ENCODE data around the gene PSMB11.
"Not testable (repeated sequence)": the region's sequence is repeated elsewhere in the genome, so short reads cannot be mapped to it uniquely, and the experiment has no call there.

PSMB11 gene

DNA sequence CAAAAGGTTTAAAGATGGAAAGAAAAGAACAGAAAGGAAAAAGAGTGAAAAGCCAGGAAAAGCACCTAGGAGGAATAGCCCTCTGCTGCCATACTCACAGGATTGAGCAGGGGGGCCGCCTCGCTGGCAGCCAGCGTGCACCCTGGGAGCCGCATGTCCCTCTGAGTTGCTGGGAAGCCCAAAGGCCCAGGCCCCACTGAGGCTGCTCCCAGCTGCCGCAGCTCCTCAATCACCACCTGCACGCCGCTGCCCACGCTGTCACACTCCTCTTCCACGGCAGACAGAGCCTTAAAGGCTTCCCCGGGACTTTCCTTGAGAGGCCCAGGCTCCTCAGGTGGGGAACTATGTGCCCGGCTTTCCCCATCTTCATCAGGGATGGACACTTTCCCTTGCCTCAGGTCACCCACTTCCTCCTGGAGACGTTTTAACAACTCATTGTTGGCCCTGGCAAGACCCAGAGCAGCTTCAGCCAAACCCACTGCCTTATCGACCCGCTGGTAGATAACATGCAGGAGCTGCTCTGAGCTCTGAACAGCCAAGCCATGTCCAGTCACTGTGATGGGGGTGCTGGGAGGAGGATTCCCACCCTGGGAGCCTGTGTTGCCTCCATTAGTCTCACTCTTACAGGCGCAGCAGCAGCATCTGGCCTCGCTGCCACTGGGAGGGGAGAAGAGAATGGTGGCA lies 43.5 kb upstream of the PSMB11 start:
- DNase-seq (ENCODE audit: low spot score), result no peak
- TF ChIP-seq, protein P1, sequence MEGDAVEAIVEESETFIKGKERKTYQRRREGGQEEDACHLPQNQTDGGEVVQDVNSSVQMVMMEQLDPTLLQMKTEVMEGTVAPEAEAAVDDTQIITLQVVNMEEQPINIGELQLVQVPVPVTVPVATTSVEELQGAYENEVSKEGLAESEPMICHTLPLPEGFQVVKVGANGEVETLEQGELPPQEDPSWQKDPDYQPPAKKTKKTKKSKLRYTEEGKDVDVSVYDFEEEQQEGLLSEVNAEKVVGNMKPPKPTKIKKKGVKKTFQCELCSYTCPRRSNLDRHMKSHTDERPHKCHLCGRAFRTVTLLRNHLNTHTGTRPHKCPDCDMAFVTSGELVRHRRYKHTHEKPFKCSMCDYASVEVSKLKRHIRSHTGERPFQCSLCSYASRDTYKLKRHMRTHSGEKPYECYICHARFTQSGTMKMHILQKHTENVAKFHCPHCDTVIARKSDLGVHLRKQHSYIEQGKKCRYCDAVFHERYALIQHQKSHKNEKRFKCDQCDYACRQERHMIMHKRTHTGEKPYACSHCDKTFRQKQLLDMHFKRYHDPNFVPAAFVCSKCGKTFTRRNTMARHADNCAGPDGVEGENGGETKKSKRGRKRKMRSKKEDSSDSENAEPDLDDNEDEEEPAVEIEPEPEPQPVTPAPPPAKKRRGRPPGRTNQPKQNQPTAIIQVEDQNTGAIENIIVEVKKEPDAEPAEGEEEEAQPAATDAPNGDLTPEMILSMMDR (IDR thresholded peaks at IDR 0.05; ENCODE audit: extremely low read depth, missing control alignments), result no peak

DNA sequence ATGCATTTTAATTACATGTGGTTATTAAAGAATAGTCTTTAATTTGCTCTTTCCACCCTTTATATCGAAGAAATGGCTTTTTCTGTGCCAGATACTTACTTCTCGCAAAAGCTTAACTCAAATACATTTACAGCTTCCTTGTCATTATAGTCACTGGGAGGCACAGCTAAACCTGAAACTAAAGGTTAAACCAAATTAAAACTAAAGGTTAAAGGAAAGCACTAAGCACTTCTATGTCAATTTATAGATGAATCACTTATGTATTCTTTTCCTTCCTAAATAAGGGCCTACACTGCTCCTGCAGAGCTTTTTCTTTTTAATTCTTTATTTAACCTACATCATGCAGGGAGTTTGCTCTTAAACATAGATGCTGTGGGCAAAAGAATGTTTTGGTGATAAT lies 41.2 kb upstream of the PSMB11 start:
- TF ChIP-seq, protein P1 (IDR thresholded peaks at IDR 0.05; ENCODE audit: extremely low read depth, missing control alignments), result no peak
- DNase-seq (ENCODE audit: low spot score), result no peak

DNA sequence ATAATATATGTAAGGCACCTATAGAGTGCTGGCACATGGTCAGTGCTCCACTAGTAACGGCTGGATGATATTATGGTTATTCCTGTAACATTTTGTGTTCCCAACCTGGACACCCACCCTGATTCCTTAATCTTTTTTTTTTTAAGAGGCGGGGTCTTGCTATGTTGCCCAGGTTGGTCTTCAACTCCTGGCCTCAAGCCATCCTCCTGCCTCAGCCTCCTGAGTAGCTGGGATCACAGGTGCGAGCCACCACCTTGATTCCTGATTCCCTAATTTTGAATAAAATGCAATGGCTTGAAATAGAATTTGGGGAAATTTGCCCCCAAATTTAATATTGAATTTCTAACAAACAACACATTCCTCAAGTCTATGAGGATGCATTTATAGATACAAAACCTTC lies 39.4 kb upstream of the PSMB11 start:
- no peak for DNase-seq (ENCODE audit: low spot score)
- TF ChIP-seq, protein P1 (IDR thresholded peaks at IDR 0.05; ENCODE audit: extremely low read depth, missing control alignments), result no peak

- DNase-seq (ENCODE audit: low spot score), result not testable (repeated sequence)
These were observed 37.7 kb upstream of the PSMB11 start for GRCh38 chr14:23004274-23004673.

- TF ChIP-seq, protein P1 (IDR thresholded peaks at IDR 0.05; ENCODE audit: extremely low read depth, missing control alignments), result no peak
- DNase-seq (ENCODE audit: low spot score), result no peak
These were observed 36.4 kb upstream of the PSMB11 start for GRCh38 chr14:23005451-23006187.

GRCh38 chr14:23006188-23006534 lies 35.9 kb upstream of the PSMB11 start:
- no peak for DNase-seq (ENCODE audit: low spot score)
- TF ChIP-seq, protein P1 (IDR thresholded peaks at IDR 0.05; ENCODE audit: extremely low read depth, missing control alignments), result no peak

DNA sequence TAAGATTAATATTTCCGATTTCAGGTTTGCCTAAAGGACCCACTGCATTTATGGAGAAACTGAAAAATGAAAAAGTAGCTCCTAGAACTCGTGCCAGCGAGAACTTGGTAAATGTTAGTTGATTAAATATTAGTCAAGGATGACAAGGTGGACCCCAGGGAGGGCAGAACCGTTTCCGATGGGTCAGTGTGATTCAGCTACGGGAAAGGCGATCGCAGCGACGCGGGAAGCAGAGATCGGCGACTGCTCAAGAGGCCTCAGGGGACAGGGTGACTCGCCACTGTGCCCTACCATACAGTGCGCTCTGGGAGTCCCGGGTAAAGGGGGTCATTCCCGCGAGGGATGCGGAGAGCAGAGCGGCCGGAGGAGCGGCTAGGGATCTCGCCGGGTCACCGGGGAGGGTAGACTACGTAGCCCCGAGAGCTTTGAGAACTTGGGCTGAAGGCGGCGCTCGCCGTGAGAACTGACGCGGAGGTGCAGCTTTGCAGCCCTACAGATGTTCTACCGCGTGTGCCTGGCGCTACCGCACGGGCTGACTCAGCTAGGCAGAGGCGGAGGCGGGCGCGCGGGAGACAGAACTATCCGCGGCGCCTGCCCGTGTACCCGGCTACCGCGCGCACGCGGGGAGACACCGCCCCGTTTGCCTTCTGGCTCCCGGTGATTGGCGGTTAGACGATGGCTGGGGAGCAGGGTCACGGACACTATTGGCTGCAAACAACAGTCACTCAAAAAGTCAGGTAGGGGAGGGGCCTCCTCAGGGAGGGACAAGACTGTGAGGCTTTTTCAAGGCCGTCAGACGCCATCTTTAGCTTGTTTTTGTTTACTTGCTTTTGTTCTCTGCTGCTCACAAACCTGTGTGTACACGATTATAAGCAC lies 35.2 kb upstream of the PSMB11 start:
- DNase-seq (ENCODE audit: low spot score), result peak; percentile 98
- TF ChIP-seq, protein P1 (IDR thresholded peaks at IDR 0.05; ENCODE audit: extremely low read depth, missing control alignments), result no peak
